ENCODE data around the gene FRMD4A.

FRMD4A gene

DNA sequence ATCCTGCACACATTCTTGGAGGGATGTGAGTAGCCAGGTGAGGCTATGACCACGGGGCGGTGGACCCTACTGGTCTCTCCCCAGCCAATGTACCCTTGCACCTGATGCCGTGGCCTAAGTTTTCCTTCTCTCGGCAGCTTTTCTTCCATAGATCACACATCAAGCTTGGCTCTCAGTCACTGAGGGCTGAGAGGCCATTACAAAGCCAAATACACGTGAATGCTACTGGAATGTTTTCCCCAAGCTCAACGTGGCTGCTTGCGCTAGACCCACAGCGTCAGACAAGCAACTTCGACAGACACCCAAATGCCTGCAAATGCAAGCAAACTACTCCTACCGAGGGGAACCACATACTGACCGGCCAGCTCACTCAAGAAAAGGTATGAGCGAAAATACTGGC is 660.8 kb downstream of the FRMD4A start:
- Histone ChIP-seq H3K4me3 (ENCODE audit: low read depth, low read length) (no peak overlapping the region), H3K36me3 (no peaks in the 10 kb centered on the region), H3K27me3 (no peaks in the 10 kb centered on the region), H3K4me1 (no peaks in the 10 kb centered on the region), H3K9me3 (no peaks in the 10 kb centered on the region)
- TF ChIP-seq, protein P1, sequence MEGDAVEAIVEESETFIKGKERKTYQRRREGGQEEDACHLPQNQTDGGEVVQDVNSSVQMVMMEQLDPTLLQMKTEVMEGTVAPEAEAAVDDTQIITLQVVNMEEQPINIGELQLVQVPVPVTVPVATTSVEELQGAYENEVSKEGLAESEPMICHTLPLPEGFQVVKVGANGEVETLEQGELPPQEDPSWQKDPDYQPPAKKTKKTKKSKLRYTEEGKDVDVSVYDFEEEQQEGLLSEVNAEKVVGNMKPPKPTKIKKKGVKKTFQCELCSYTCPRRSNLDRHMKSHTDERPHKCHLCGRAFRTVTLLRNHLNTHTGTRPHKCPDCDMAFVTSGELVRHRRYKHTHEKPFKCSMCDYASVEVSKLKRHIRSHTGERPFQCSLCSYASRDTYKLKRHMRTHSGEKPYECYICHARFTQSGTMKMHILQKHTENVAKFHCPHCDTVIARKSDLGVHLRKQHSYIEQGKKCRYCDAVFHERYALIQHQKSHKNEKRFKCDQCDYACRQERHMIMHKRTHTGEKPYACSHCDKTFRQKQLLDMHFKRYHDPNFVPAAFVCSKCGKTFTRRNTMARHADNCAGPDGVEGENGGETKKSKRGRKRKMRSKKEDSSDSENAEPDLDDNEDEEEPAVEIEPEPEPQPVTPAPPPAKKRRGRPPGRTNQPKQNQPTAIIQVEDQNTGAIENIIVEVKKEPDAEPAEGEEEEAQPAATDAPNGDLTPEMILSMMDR (IDR thresholded peaks at IDR 0.05; ENCODE audit: low read depth, low read length): no peak
- no peak for DNase-seq

DNA sequence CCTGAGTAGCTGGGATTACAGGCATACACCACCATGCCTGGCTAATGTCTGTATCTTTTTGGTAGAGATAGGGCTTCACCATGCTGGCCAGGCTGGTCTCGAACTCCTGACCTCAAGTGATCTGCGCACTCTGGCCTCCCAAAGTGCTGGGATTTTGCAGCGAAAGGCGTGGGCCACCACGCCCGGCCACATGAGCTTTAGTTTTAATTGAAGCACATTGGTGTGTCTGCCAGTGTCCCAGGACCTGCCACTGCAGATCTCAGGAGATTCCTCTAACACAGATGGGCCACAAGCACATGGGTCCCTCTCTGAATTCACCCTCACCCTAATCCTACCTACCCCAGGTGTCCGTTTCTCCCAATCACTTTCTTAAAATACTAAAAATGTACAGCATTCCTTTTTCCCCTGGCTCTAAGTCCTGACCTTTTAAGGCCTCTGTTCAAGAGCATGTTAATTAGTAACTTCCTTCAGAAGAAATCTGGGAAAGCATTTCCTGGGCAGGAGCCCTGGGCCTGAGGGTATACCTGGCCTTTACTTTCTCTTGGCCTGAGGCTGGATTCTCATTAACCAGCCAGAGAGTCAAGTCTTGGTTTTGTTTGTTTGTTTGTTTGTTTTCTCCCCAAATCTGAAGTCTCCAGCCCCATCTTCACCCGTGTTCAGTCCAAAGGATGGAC is 661.4 kb downstream of the FRMD4A start:
- H3K4me3 ChIP-seq (ENCODE audit: low read depth, low read length): no peak overlapping the region
- no peak for DNase-seq
- TF ChIP-seq, protein P1 (IDR thresholded peaks at IDR 0.05; ENCODE audit: low read depth, low read length): no peak
- no peaks in the 10 kb centered on the region; the same call in 1 of the 2 replicates for H3K27me3 ChIP-seq
- H3K36me3 ChIP-seq: no peaks in the 10 kb centered on the region
- H3K9me3 ChIP-seq: no peaks in the 10 kb centered on the region
- no peaks in the 10 kb centered on the region for H3K4me1 ChIP-seq

DNA sequence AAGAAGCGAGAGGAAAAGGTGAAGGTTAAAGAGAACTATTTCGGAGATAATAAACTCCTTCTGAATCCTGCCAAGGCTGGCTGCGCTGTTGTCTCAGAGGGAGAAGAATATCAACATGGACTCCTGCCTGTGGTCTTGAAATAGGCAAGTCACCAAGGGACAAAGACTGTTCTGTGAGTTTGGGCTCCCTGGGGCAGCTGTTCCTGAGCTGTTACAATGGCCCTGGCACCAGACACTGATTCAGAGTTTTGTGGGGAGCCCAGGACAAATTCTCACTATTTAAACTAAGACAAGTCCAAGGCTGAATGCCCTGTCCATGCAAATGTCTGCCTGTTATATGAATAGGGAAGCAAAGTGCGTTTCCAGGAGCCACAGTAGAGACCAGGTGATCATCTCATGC is 662.6 kb downstream of the FRMD4A start:
- no peak overlapping the region for H3K4me3 ChIP-seq (ENCODE audit: low read depth, low read length)
- no peaks in the 10 kb centered on the region for H3K4me1 ChIP-seq
- H3K36me3 ChIP-seq: no peaks in the 10 kb centered on the region
- H3K9me3 ChIP-seq: no peaks in the 10 kb centered on the region
- TF ChIP-seq, protein P1 (IDR thresholded peaks at IDR 0.05; ENCODE audit: low read depth, low read length): no peak
- H3K27me3 ChIP-seq: peaks cover 9% of the 10 kb centered on the region
- DNase-seq: no peak

DNA sequence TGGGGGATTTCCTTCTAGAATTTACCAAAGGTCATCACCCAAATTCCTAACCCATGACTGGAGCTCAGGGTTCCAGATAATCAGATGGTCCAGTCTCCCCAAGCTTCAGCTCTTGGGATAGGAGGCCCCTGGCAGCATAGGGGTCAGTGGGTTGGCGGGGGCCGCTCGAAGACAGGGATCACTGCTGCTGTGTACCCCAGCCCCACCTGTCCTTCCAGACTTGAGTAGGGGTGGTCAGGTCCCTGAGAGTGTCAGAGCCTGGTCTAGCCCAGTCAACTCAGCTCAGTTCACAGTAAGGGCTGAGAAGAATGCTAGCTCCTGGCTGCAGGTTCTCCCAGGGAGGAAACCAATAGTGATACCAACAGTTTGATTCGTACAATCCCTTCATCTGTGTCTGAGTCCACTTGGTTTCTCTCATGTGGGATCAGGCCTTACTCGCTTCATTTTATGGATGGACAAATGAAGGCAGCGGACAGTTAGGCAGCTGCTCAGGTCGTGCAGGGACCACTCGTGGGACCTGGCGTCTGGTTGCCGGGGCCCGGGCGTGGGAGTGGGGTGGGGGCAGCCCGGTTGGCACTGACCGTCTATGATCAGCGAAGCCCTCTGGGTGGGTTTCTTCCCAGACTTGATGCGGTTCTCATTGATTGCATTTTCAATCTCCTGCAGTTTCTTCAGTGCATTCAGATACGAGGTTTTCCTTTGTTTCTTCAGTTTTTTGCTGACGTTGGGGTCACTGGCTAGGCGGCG is 665.0 kb downstream of the FRMD4A start:
- TF ChIP-seq, protein P1 (IDR thresholded peaks at IDR 0.05; ENCODE audit: low read depth, low read length): no peak
- Histone ChIP-seq H3K9me3 (no peaks in the 10 kb centered on the region), H3K4me3 (ENCODE audit: low read depth, low read length) (no peak overlapping the region), H3K4me1 (no peaks in the 10 kb centered on the region), H3K36me3 (no peaks in the 10 kb centered on the region), H3K27me3 (peaks cover 28% of the 10 kb centered on the region)
- no peak for DNase-seq

DNA sequence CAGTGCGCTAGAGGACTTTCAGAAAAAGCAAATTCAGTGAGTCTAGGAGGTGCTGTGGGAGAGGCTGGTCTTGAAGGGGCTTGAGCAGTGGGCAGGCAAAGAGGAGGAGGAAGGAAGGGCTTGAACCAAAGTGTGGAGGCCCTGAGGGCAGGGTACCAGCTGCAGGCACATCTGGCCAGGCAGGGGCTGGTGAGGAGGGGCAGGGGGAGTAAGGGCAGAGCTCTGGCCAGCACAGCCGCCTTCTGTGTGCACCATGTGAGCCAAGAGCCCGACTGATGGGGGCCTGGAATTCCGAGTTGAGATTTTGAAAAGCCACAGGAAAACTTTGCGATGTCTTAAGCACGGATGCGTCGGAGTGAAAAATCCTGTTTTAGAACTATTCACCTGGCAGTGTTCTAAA is 669.5 kb downstream of the FRMD4A start:
- Histone ChIP-seq H3K9me3 (no peaks in the 10 kb centered on the region), H3K4me3 (ENCODE audit: low read depth, low read length) (no peak overlapping the region), H3K4me1 (no peaks in the 10 kb centered on the region), H3K27me3 (peaks cover 37% of the 10 kb centered on the region), H3K36me3 (no peaks in the 10 kb centered on the region)
- TF ChIP-seq, protein P1 (IDR thresholded peaks at IDR 0.05; ENCODE audit: low read depth, low read length): no peak
- DNase-seq: no peak

DNA sequence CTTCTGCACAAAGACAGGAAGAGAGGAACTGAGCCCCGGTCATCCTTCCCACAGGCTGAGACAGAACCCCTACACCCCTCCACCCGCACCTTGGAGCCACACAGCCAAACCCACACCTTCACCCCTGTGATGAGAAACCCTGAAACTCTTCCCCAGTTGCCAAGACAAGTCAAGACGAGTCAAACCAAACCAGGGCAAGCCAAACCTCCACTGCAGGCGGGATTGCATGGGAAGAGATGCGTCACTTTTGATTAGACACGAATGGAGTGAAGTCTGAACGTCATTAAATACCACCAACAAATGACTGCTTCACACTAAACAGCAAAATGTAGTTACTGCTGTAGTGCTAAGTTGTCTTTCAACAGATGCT is 670.2 kb downstream of the FRMD4A start:
- Histone ChIP-seq H3K36me3 (no peaks in the 10 kb centered on the region), H3K4me1 (no peaks in the 10 kb centered on the region), H3K27me3 (peaks cover 37% of the 10 kb centered on the region), H3K4me3 (ENCODE audit: low read depth, low read length) (no peak overlapping the region), H3K9me3 (no peaks in the 10 kb centered on the region)
- no peak for DNase-seq
- TF ChIP-seq, protein P1 (IDR thresholded peaks at IDR 0.05; ENCODE audit: low read depth, low read length): no peak

All from BE2C (cell line).